ENCODE data around the gene PLCL1.
"Not testable (repeated sequence)": the region's sequence is repeated elsewhere in the genome, so short reads cannot be mapped to it uniquely, and the experiment has no call there.

Gene PLCL1

GRCh38 chr2:198137733-198138132 lies 333.3 kb downstream of the PLCL1 start:
- no peak for DNase-seq

GRCh38 chr2:198141726-198142125 lies 337.3 kb downstream of the PLCL1 start:
- DNase-seq, result no peak

- no peak for DNase-seq
These were observed 338.8 kb downstream of the PLCL1 start for GRCh38 chr2:198143156-198143555.

GRCh38 chr2:198143793-198144192 lies 339.4 kb downstream of the PLCL1 start:
- no peak for DNase-seq

- no peak for DNase-seq
These were observed 340.3 kb downstream of the PLCL1 start for GRCh38 chr2:198144660-198145059.

GRCh38 chr2:198146346-198146940 lies 342.1 kb downstream of the PLCL1 start:
- DNase-seq, result no peak

GRCh38 chr2:198157314-198157713 lies 352.9 kb downstream of the PLCL1 start:
- no peak for DNase-seq

- DNase-seq, result no peak
These were observed 356.8 kb downstream of the PLCL1 start for GRCh38 chr2:198161151-198161550.

- no peak for DNase-seq
These were observed 357.9 kb downstream of the PLCL1 start for GRCh38 chr2:198162276-198162675.

- DNase-seq, result no peak
These were observed 360.4 kb downstream of the PLCL1 start for GRCh38 chr2:198164843-198165242.

GRCh38 chr2:198165289-198165688 lies 360.9 kb downstream of the PLCL1 start:
- DNase-seq, result no peak

- no peak for DNase-seq
These were observed 363.0 kb downstream of the PLCL1 start for GRCh38 chr2:198167346-198167745.

GRCh38 chr2:198168651-198169050 lies 364.3 kb downstream of the PLCL1 start:
- no peak for DNase-seq

GRCh38 chr2:198173242-198173641 lies 368.8 kb downstream of the PLCL1 start:
- DNase-seq, result no peak

GRCh38 chr2:198173864-198174263 lies 369.5 kb downstream of the PLCL1 start:
- no peak for DNase-seq

GRCh38 chr2:198175271-198175670 lies 370.9 kb downstream of the PLCL1 start:
- no peak for DNase-seq

- DNase-seq, result no peak
These were observed 372.6 kb downstream of the PLCL1 start for GRCh38 chr2:198177040-198177439.

- DNase-seq, result no peak
These were observed 374.4 kb downstream of the PLCL1 start for GRCh38 chr2:198178766-198179165.

- DNase-seq, result no peak
These were observed 381.9 kb downstream of the PLCL1 start for GRCh38 chr2:198186257-198186656.

- no peak for DNase-seq
These were observed 383.4 kb downstream of the PLCL1 start for GRCh38 chr2:198187841-198188240.

- DNase-seq, result no peak
These were observed 384.6 kb downstream of the PLCL1 start for GRCh38 chr2:198188982-198189381.

- no peak for DNase-seq
These were observed 387.3 kb downstream of the PLCL1 start for GRCh38 chr2:198191651-198192050.

GRCh38 chr2:198196556-198196955 lies 392.2 kb downstream of the PLCL1 start:
- not testable (repeated sequence) for DNase-seq
